Activated CD4-positive, alpha-beta memory T cell treated with anti-CD3 and anti-CD28 coated beads, Interleukin-2, amount 10 ng/mL, durations not matched to agents 7 days and 5 days (primary cell): Measurements from ENCODE around the gene LMBRD2. TPM values are rescaled to one million over a fixed set of nuclear protein-coding genes. Genes with fewer than 3 reads are reported as not detected.
A peak's percentile ranks its signal among the peaks of the same experiment; 100 is the strongest.

Experiments
- CTCF ChIA-PET: fragments of 350-600 bp; sonication (Branson Sonifier 250); formaldehyde crosslinking; loops from one replicate; lab custom pipeline; 2021; ENCODE audit warnings: antibody characterized with exemption, inconsistent platforms; lab: Charles Lee
- POLR2A ChIA-PET: fragments of 350-600 bp; sonication (Branson Sonifier 250); formaldehyde crosslinking; loops from one replicate; lab custom pipeline; 2021; ENCODE audit warnings: antibody characterized with exemption; lab: Charles Lee
- DNase-seq: peaks from one replicate; pipeline ENCODE4 v3.0.0-alpha.2; 2020
- H3K27ac Mint-ChIP-seq: one replicate; pipeline ENCODE4 v1.8.0; 2021; ENCODE audit warnings: mild to moderate bottlenecking, mixed read lengths
- H3K27me3 Mint-ChIP-seq: one replicate; pipeline ENCODE4 v1.8.0; 2021; ENCODE audit warnings: mixed read lengths
- H3K36me3 Mint-ChIP-seq: one replicate; pipeline ENCODE4 v1.8.0; 2021; ENCODE audit warnings: low read depth, mixed read lengths
- H3K4me1 Mint-ChIP-seq: one replicate; pipeline ENCODE4 v1.8.0; 2021; ENCODE audit warnings: mixed read lengths
- H3K4me3 Mint-ChIP-seq: one replicate; pipeline ENCODE4 v1.8.0; 2021; ENCODE audit warnings: mild to moderate bottlenecking, mixed read lengths
- H3K9me3 Mint-ChIP-seq: one replicate; pipeline ENCODE4 v1.8.0; 2021; ENCODE audit warnings: mixed read lengths
- total RNA-seq, 2 experiments: library from RNA; stranded (reverse); gene quantifications; one replicate each; pipeline ENCODE4 v1.2.3, GENCODE V29; 2021

The LMBRD2 gene
- total RNA-seq, 2 experiments from 2014 or later: 13.2 to 14.4 TPM

GRCh38 chr5:36177154-36177553 is 25.5 kb upstream of the LMBRD2 start:
- ChIA-PET POLR2A (interaction anchor here (1.5 kb wide), 1 partner anchor 18 kb away, joined by 6 read pairs; no protein-coding TSS in a partner anchor), CTCF (no interaction called here)
- Mint-ChIP-seq H3K27ac (no peak overlapping the region), H3K4me1 (peaks cover 5% of the 10 kb centered on the region), H3K36me3 (peaks cover 83% of the 10 kb centered on the region), H3K27me3 (no peaks in the 10 kb centered on the region), H3K9me3 (no peaks in the 10 kb centered on the region), H3K4me3 (no peak overlapping the region)
- no peak for DNase-seq

GRCh38 chr5:36175043-36175442 is 23.4 kb upstream of the LMBRD2 start:
- Mint-ChIP-seq H3K27ac (no peak overlapping the region), H3K9me3 (no peaks in the 10 kb centered on the region), H3K4me3 (no peak overlapping the region), H3K4me1 (peaks cover 5% of the 10 kb centered on the region), H3K27me3 (no peaks in the 10 kb centered on the region), H3K36me3 (peaks cover 82% of the 10 kb centered on the region)
- DNase-seq: no peak
- POLR2A ChIA-PET: no interaction called here
- CTCF ChIA-PET: no interaction called here

GRCh38 chr5:36174119-36174518 is 22.4 kb upstream of the LMBRD2 start:
- no peak for DNase-seq
- POLR2A ChIA-PET: no interaction called here
- no peak overlapping the region for H3K4me3 Mint-ChIP-seq
- H3K27me3 Mint-ChIP-seq: no peaks in the 10 kb centered on the region
- peak overlapping the region; percentile 27 for H3K27ac Mint-ChIP-seq
- CTCF ChIA-PET: no interaction called here
- peaks cover 8% of the 10 kb centered on the region for H3K4me1 Mint-ChIP-seq
- no peaks in the 10 kb centered on the region for H3K9me3 Mint-ChIP-seq
- peaks cover 81% of the 10 kb centered on the region for H3K36me3 Mint-ChIP-seq

GRCh38 chr5:36173426-36173825 is 21.7 kb upstream of the LMBRD2 start:
- CTCF ChIA-PET: no interaction called here
- no peaks in the 10 kb centered on the region for H3K27me3 Mint-ChIP-seq
- POLR2A ChIA-PET: no interaction called here
- no peak for DNase-seq
- H3K4me1 Mint-ChIP-seq: peaks cover 14% of the 10 kb centered on the region
- H3K4me3 Mint-ChIP-seq: no peak overlapping the region
- no peak overlapping the region for H3K27ac Mint-ChIP-seq
- H3K9me3 Mint-ChIP-seq: no peaks in the 10 kb centered on the region
- H3K36me3 Mint-ChIP-seq: peaks cover 81% of the 10 kb centered on the region

GRCh38 chr5:36172599-36172998 is 20.9 kb upstream of the LMBRD2 start:
- Mint-ChIP-seq H3K4me3 (no peak overlapping the region), H3K9me3 (no peaks in the 10 kb centered on the region), H3K4me1 (peaks cover 21% of the 10 kb centered on the region), H3K27me3 (no peaks in the 10 kb centered on the region), H3K27ac (no peak overlapping the region), H3K36me3 (peaks cover 82% of the 10 kb centered on the region)
- CTCF ChIA-PET: no interaction called here
- no peak for DNase-seq
- POLR2A ChIA-PET: interaction anchor here (1.3 kb wide), 1 partner anchor 21 kb away, joined by 8 read pairs; the partner anchor contains the start of genes LMBRD2 and SKP2

- CTCF ChIA-PET: no interaction called here
- no peak overlapping the region for H3K4me3 Mint-ChIP-seq
- no peak for DNase-seq
- H3K4me1 Mint-ChIP-seq: peaks cover 21% of the 10 kb centered on the region
- POLR2A ChIA-PET: interaction anchor here (1.3 to 5.1 kb wide), 2 partner anchors 19 to 20 kb away, joined by 8 to 23 read pairs; partner anchors contain the start of genes LMBRD2 and SKP2
- H3K36me3 Mint-ChIP-seq: peaks cover 85% of the 10 kb centered on the region
- H3K27me3 Mint-ChIP-seq: no peaks in the 10 kb centered on the region
- no peak overlapping the region for H3K27ac Mint-ChIP-seq
- H3K9me3 Mint-ChIP-seq: no peaks in the 10 kb centered on the region
These were observed 19.2 kb upstream of the LMBRD2 start for GRCh38 chr5:36170832-36171424.

- ChIA-PET CTCF (interaction anchor here (1.1 to 2.6 kb wide), 2 partner anchors 10 to 90 kb away, joined by 3 to 7 read pairs; no protein-coding TSS in a partner anchor), POLR2A (interaction anchor here (5.1 kb wide), 1 partner anchor 17 kb away, joined by 23 read pairs; the partner anchor contains the start of genes LMBRD2 and SKP2)
- Mint-ChIP-seq H3K4me3 (no peak overlapping the region), H3K9me3 (no peaks in the 10 kb centered on the region), H3K27me3 (no peaks in the 10 kb centered on the region), H3K4me1 (peaks cover 16% of the 10 kb centered on the region), H3K27ac (peak overlapping the region; percentile 70), H3K36me3 (peaks cover 76% of the 10 kb centered on the region)
- no peak for DNase-seq
These were observed 17.1 kb upstream of the LMBRD2 start for GRCh38 chr5:36168737-36169136.

- H3K4me1 Mint-ChIP-seq: peaks cover 34% of the 10 kb centered on the region
- H3K36me3 Mint-ChIP-seq: peaks cover 75% of the 10 kb centered on the region
- no peaks in the 10 kb centered on the region for H3K27me3 Mint-ChIP-seq
- ChIA-PET POLR2A (interaction anchor here (0.8 kb wide), 1 partner anchor 13 kb away, joined by 3 read pairs; no protein-coding TSS in a partner anchor), CTCF (no interaction called here)
- H3K27ac Mint-ChIP-seq: no peak overlapping the region
- no peak for DNase-seq
- no peak overlapping the region for H3K4me3 Mint-ChIP-seq
- H3K9me3 Mint-ChIP-seq: no peaks in the 10 kb centered on the region
These were observed 12.8 kb upstream of the LMBRD2 start for GRCh38 chr5:36164461-36164860.

- ChIA-PET CTCF (no interaction called here), POLR2A (interaction anchor here (4.0 kb wide), 1 partner anchor 11 kb away, joined by 23 read pairs; the partner anchor contains the start of genes LMBRD2 and SKP2)
- Mint-ChIP-seq H3K9me3 (no peaks in the 10 kb centered on the region), H3K4me1 (peaks cover 27% of the 10 kb centered on the region), H3K4me3 (no peak overlapping the region), H3K36me3 (peaks cover 77% of the 10 kb centered on the region), H3K27ac (no peak overlapping the region), H3K27me3 (no peaks in the 10 kb centered on the region)
- no peak for DNase-seq
These were observed 11.3 kb upstream of the LMBRD2 start for GRCh38 chr5:36162810-36163486.

- POLR2A ChIA-PET: interaction anchor here (0.6 to 4.0 kb wide), 2 partner anchors 10 to 81 kb away, joined by 3 to 23 read pairs; partner anchors contain the start of genes LMBRD2 and SKP2
- Mint-ChIP-seq H3K4me1 (peaks cover 37% of the 10 kb centered on the region), H3K27me3 (no peaks in the 10 kb centered on the region), H3K4me3 (no peak overlapping the region), H3K36me3 (peaks cover 78% of the 10 kb centered on the region), H3K27ac (no peak overlapping the region), H3K9me3 (no peaks in the 10 kb centered on the region)
- DNase-seq: no peak
- CTCF ChIA-PET: no interaction called here
These were observed 9.7 kb upstream of the LMBRD2 start for GRCh38 chr5:36161361-36161760.

GRCh38 chr5:36160617-36161016 is 8.9 kb upstream of the LMBRD2 start:
- Mint-ChIP-seq H3K27me3 (no peaks in the 10 kb centered on the region), H3K36me3 (peaks cover 81% of the 10 kb centered on the region), H3K27ac (no peak overlapping the region), H3K9me3 (no peaks in the 10 kb centered on the region), H3K4me3 (no peak overlapping the region), H3K4me1 (peaks cover 45% of the 10 kb centered on the region)
- ChIA-PET POLR2A (interaction anchor here (4.0 kb wide), 1 partner anchor 9 kb away, joined by 23 read pairs; the partner anchor contains the start of genes LMBRD2 and SKP2), CTCF (interaction anchor here (1.4 kb wide), 1 partner anchor 10 kb away, joined by 3 read pairs; no protein-coding TSS in a partner anchor)
- DNase-seq: no peak

- Mint-ChIP-seq H3K27ac (no peak overlapping the region), H3K36me3 (peaks cover 88% of the 10 kb centered on the region)
These were observed 6.5 kb upstream of the LMBRD2 start for GRCh38 chr5:36158144-36158543.

GRCh38 chr5:36156619-36157018 is 4.9 kb upstream of the LMBRD2 start:
- no peak overlapping the region for H3K27ac Mint-ChIP-seq
- no peaks in the 10 kb centered on the region for H3K9me3 Mint-ChIP-seq
- no peaks in the 10 kb centered on the region for H3K27me3 Mint-ChIP-seq
- peaks cover 81% of the 10 kb centered on the region for H3K36me3 Mint-ChIP-seq
- no peak for DNase-seq
- ChIA-PET CTCF (no interaction called here), POLR2A (no interaction called here)
- no peak overlapping the region for H3K4me3 Mint-ChIP-seq
- H3K4me1 Mint-ChIP-seq: peaks cover 67% of the 10 kb centered on the region

More at GRCh38 chr5:36158144-36158543, 6.5 kb upstream of the LMBRD2 start:
- Mint-ChIP-seq H3K9me3 (no peaks in the 10 kb centered on the region), H3K4me3 (no peak overlapping the region), H3K4me1 (peaks cover 62% of the 10 kb centered on the region), H3K27me3 (no peaks in the 10 kb centered on the region)
- DNase-seq: no peak
- ChIA-PET POLR2A (interaction anchor here (1.4 to 2.0 kb wide), 2 partner anchors 20 to 84 kb away, joined by 6 to 8 read pairs; partner anchors contain the start of gene NADK2), CTCF (interaction anchor here (1.0 to 1.1 kb wide), 2 partner anchors 9 to 85 kb away, joined by 3 read pairs; no protein-coding TSS in a partner anchor)
